ENCODE data around the gene SPTBN5. TPM values are rescaled to one million over a fixed set of nuclear protein-coding genes. Genes with fewer than 3 reads are reported as not detected.

SPTBN5 gene
- total RNA-seq, 1 experiment from 2014 or later: 2.5 TPM

DNA sequence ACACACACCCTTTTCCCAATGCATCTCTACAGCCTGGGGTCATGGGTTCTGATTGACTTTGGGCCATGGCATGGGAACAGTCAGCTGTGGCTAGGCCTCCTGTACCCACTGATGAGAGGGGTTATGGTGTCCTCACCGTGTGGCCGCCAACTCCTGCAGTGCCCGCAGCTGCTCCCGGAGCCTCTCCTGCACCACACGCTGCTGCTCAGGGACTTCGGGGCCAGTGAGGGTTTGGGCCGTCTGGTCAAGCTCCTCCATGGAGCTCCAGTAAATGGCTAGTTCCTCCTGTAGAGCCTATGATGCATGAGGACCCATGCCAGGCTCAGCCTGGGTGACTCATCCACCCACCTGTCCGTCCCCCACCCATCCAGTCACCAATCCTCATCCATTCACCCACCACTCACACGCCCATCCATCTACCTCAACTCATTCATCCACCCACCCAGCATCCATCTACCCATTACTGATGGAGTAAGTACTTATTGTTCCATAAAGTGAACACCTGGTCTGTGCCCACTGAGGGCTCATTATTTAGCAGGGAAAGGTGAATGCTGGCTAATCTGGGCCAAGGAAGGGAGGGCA lies 21.6 kb downstream of the SPTBN5 start:
- POLR2A ChIA-PET: no interaction called here
- no peaks in the 10 kb centered on the region for H3K27me3 ChIP-seq (replicated peaks; ENCODE audit: control insufficient read depth, insufficient read depth, low read length)
- CTCF ChIA-PET: no interaction called here
- TF ChIP-seq, protein P1, sequence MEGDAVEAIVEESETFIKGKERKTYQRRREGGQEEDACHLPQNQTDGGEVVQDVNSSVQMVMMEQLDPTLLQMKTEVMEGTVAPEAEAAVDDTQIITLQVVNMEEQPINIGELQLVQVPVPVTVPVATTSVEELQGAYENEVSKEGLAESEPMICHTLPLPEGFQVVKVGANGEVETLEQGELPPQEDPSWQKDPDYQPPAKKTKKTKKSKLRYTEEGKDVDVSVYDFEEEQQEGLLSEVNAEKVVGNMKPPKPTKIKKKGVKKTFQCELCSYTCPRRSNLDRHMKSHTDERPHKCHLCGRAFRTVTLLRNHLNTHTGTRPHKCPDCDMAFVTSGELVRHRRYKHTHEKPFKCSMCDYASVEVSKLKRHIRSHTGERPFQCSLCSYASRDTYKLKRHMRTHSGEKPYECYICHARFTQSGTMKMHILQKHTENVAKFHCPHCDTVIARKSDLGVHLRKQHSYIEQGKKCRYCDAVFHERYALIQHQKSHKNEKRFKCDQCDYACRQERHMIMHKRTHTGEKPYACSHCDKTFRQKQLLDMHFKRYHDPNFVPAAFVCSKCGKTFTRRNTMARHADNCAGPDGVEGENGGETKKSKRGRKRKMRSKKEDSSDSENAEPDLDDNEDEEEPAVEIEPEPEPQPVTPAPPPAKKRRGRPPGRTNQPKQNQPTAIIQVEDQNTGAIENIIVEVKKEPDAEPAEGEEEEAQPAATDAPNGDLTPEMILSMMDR (IDR thresholded peaks at IDR 0.05; ENCODE audit: insufficient read depth in 1 of 2, low read depth in 1 of 2, low read length in 1 of 2, severe bottlenecking in 1 of 2, unreplicated experiment in 1 of 2): no peak
- Mint-ChIP-seq H3K27ac (ENCODE audit: unreplicated experiment) (no peak overlapping the region), H3K4me3 (ENCODE audit: unreplicated experiment) (no peak overlapping the region), H3K27me3 (ENCODE audit: insufficient read depth, unreplicated experiment) (no peaks in the 10 kb centered on the region), H3K4me1 (ENCODE audit: low read depth, unreplicated experiment) (peaks cover 4% of the 10 kb centered on the region), H3K9me3 (ENCODE audit: unreplicated experiment) (no peaks in the 10 kb centered on the region), H3K36me3 (ENCODE audit: insufficient read depth, unreplicated experiment) (peaks cover 4% of the 10 kb centered on the region)
- no TSS peak for BruUV-seq (replicated peaks)
- no peak for DNase-seq
- intact Hi-C loops (cut with micrococcal nuclease; ENCODE audit: unreplicated experiment): no loop called here
- H3K4me3 ChIP-seq (ENCODE audit: low read depth, low read length): no peak overlapping the region
- H3K36me3 ChIP-seq (ENCODE audit: control insufficient read depth, insufficient read depth, low read length): no peaks in the 10 kb centered on the region
- no peaks in the 10 kb centered on the region for H3K9me3 ChIP-seq
- H3K4me1 ChIP-seq: peaks cover 2% of the 10 kb centered on the region

DNA sequence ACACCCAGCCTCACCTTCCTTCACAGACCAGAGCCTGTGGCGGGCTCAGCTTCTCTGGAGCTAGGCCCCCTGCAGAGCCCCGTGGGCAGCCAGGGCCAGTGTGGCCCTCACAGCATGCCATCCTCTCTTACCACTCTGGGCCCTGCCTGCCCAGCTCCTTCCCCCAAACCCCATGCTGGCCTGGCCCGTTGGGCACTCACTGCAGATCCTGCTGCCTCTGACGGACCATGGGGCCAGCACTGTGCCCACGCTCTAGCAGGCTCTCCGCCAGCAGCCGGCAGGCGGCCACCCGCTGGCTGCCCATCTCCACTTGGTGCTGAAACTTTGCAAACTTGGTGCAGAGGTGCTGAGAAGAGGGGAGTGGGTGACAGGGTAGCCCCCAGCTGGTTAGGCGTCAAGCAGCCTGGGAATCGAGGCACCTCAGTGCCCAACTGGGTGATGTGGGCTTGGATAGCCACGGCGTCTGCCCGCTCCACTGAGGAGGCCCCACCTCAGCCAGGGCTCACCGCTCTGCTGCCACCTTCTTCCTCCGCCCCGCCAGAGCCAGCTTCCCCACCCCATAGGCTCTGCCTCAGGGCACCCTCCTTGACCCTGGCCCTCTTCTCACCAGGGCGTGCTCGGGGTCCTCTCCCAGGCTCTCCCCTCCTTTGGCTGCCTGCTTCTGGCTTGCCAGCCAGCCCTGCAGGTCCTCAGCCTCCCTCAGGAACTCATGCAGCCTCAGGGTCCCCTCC lies 22.5 kb downstream of the SPTBN5 start:
- Mint-ChIP-seq H3K27ac (ENCODE audit: unreplicated experiment) (no peak overlapping the region), H3K9me3 (ENCODE audit: unreplicated experiment) (no peaks in the 10 kb centered on the region), H3K36me3 (ENCODE audit: insufficient read depth, unreplicated experiment) (peaks cover 4% of the 10 kb centered on the region), H3K27me3 (ENCODE audit: insufficient read depth, unreplicated experiment) (no peaks in the 10 kb centered on the region), H3K4me3 (ENCODE audit: unreplicated experiment) (no peak overlapping the region), H3K4me1 (ENCODE audit: low read depth, unreplicated experiment) (peaks cover 6% of the 10 kb centered on the region)
- CTCF ChIA-PET: no interaction called here
- BruUV-seq (replicated peaks): no TSS peak
- intact Hi-C loops (cut with micrococcal nuclease; ENCODE audit: unreplicated experiment): no loop called here
- POLR2A ChIA-PET: no interaction called here
- H3K27me3 ChIP-seq (replicated peaks; ENCODE audit: control insufficient read depth, insufficient read depth, low read length): no peaks in the 10 kb centered on the region
- no peak for DNase-seq
- H3K9me3 ChIP-seq: no peaks in the 10 kb centered on the region
- no peaks in the 10 kb centered on the region for H3K36me3 ChIP-seq (ENCODE audit: control insufficient read depth, insufficient read depth, low read length)
- H3K4me3 ChIP-seq (ENCODE audit: low read depth, low read length): no peak overlapping the region
- TF ChIP-seq, protein P1 (IDR thresholded peaks at IDR 0.05; ENCODE audit: insufficient read depth in 1 of 2, low read depth in 1 of 2, low read length in 1 of 2, severe bottlenecking in 1 of 2, unreplicated experiment in 1 of 2): no peak
- H3K4me1 ChIP-seq: peaks cover 12% of the 10 kb centered on the region

- CTCF ChIA-PET: interaction anchor here (1.4 kb wide), 1 partner anchor 33 kb away, joined by 5 read pairs; no protein-coding TSS in a partner anchor
Observed at GRCh38 chr15:41870689-41871081, 23.2 kb downstream of the SPTBN5 start.

More at GRCh38 chr15:41870689-41871081, 23.2 kb downstream of the SPTBN5 start:
- TF ChIP-seq, protein P1 (IDR thresholded peaks at IDR 0.05; ENCODE audit: insufficient read depth in 1 of 2, low read depth in 1 of 2, low read length in 1 of 2, severe bottlenecking in 1 of 2, unreplicated experiment in 1 of 2): no peak
- no peak overlapping the region for H3K27ac Mint-ChIP-seq (ENCODE audit: unreplicated experiment)
- H3K4me1 Mint-ChIP-seq (ENCODE audit: low read depth, unreplicated experiment): peaks cover 6% of the 10 kb centered on the region
- POLR2A ChIA-PET: no interaction called here
- no peak for DNase-seq
- H3K9me3 Mint-ChIP-seq (ENCODE audit: unreplicated experiment): no peaks in the 10 kb centered on the region
- Histone ChIP-seq H3K4me3 (ENCODE audit: low read depth, low read length) (no peak overlapping the region), H3K9me3 (no peaks in the 10 kb centered on the region), H3K36me3 (ENCODE audit: control insufficient read depth, insufficient read depth, low read length) (no peaks in the 10 kb centered on the region), H3K27me3 (replicated peaks; ENCODE audit: control insufficient read depth, insufficient read depth, low read length) (no peaks in the 10 kb centered on the region), H3K4me1 (peaks cover 18% of the 10 kb centered on the region)
- no peaks in the 10 kb centered on the region for H3K27me3 Mint-ChIP-seq (ENCODE audit: insufficient read depth, unreplicated experiment)
- no peak overlapping the region for H3K4me3 Mint-ChIP-seq (ENCODE audit: unreplicated experiment)
- peaks cover 4% of the 10 kb centered on the region for H3K36me3 Mint-ChIP-seq (ENCODE audit: insufficient read depth, unreplicated experiment)
- intact Hi-C loops (cut with micrococcal nuclease; ENCODE audit: unreplicated experiment): no loop called here
- no TSS peak for BruUV-seq (replicated peaks)

Data from Caco-2 (cell line).